ENCODE results near the gene OCA2. TPM values are rescaled to one million over a fixed set of nuclear protein-coding genes. Genes with fewer than 3 reads are reported as not detected.

Gene OCA2
- total RNA-seq, 1 donor, result not detected

GRCh38 chr15:28098360-28098765 is 752 bp downstream of the OCA2 start:
- DNase-seq (ENCODE audit: low read depth), result no peak
- no peak for TF ChIP-seq CTCF (IDR thresholded peaks at IDR 0.05; ENCODE audit: insufficient read depth, low read length)
- no peak overlapping the region for H3K4me3 ChIP-seq (ENCODE audit: low read depth, low read length)

- H3K4me3 ChIP-seq (ENCODE audit: low read depth, low read length), result no peak overlapping the region
- no peak for DNase-seq (ENCODE audit: low read depth)
- TF ChIP-seq CTCF (IDR thresholded peaks at IDR 0.05; ENCODE audit: insufficient read depth, low read length), result no peak
These were observed 1.3 kb downstream of the OCA2 start for GRCh38 chr15:28097656-28098359.

GRCh38 chr15:28096670-28097431 is 2.3 kb downstream of the OCA2 start:
- H3K4me3 ChIP-seq (ENCODE audit: low read depth, low read length), result peak overlapping the region; percentile 59
- peak; percentile 12 for DNase-seq (ENCODE audit: low read depth)
- no peak for TF ChIP-seq CTCF (IDR thresholded peaks at IDR 0.05; ENCODE audit: insufficient read depth, low read length)

GRCh38 chr15:28096411-28096669 is 2.8 kb downstream of the OCA2 start:
- no peak for TF ChIP-seq CTCF (IDR thresholded peaks at IDR 0.05; ENCODE audit: insufficient read depth, low read length)
- H3K4me3 ChIP-seq (ENCODE audit: low read depth, low read length), result peak overlapping the region; percentile 59
- no peak for DNase-seq (ENCODE audit: low read depth)

GRCh38 chr15:28094732-28095521 is 4.2 kb downstream of the OCA2 start:
- H3K4me3 ChIP-seq (ENCODE audit: low read depth, low read length), result peak overlapping the region; percentile 9
- no peak for DNase-seq (ENCODE audit: low read depth)
- TF ChIP-seq CTCF (IDR thresholded peaks at IDR 0.05; ENCODE audit: insufficient read depth, low read length), result no peak

- no peak for TF ChIP-seq CTCF (IDR thresholded peaks at IDR 0.05; ENCODE audit: insufficient read depth, low read length)
- H3K4me3 ChIP-seq (ENCODE audit: low read depth, low read length), result no peak overlapping the region
- no peak for DNase-seq (ENCODE audit: low read depth)
These were observed 5.2 kb downstream of the OCA2 start for GRCh38 chr15:28093752-28094535.
